ENCODE data around the gene COL23A1.

COL23A1 gene

GRCh38 chr5:178421128-178421527 lies 169.1 kb downstream of the COL23A1 start:
- no peak for DNase-seq (ENCODE audit: low read depth)

GRCh38 chr5:178420354-178420781 lies 169.8 kb downstream of the COL23A1 start:
- no peak for DNase-seq (ENCODE audit: low read depth)

DNA sequence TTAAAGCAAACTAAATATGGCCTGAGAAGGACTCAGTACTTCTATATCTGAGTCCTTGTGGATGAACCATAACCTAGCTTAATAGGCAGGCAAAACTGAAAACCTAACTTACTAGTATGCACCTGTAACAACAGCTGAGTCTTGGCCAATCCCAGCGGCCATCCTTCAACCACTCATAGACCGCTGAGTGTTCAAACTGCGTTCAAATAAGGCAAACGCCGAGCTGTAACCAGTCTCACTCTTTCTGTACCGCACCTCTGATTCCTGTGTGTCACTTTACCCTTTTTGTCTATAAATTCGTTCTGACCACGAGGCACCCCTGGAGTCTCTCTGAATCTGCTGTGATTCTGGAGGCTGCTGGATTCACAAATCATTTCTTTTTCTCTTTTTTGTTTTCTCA lies 170.5 kb downstream of the COL23A1 start:
- DNase-seq (ENCODE audit: low read depth) = no peak

DNA sequence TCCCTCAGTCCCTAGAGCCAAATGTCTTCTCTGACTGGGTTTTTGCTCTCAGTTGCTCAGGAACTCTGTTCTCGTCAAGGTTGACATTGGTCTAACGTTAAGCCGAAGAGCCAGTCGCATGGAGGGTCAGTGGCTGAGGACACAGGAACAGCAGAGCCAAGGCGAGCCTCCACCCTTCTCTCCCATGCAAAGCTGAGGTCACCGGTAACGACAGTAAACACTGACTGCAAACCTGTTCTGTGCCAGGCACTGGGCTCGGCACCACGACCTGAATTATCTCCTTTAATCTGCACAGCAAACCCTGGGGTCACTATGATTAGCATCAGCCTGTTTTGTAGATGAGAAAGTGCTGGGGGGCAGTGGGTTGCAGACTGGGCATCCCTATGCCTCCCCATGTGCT lies 171.0 kb downstream of the COL23A1 start:
- DNase-seq (ENCODE audit: low read depth) = no peak

- no peak for DNase-seq (ENCODE audit: low read depth)
Measured at GRCh38 chr5:178418471-178419010, 171.7 kb downstream of the COL23A1 start.

DNA sequence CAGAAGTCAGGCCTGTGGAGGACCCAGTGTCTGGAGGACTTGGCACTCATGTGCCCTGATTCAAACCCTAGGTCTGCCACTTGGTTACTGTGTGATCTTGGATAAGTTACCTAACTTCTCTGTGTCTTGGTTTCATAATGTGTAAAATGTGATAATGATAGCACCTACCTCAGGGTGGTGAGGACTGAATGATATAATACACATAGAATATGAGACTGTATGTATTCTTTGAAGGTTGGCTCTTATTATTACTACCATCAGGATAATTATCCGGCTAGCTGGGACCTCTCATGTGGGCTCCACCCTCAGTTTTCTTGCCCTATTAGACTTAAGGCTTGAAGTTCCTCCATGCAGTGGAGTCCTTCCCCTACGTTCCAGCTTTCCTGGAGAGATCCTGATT lies 172.2 kb downstream of the COL23A1 start:
- DNase-seq (ENCODE audit: low read depth) = no peak

DNA sequence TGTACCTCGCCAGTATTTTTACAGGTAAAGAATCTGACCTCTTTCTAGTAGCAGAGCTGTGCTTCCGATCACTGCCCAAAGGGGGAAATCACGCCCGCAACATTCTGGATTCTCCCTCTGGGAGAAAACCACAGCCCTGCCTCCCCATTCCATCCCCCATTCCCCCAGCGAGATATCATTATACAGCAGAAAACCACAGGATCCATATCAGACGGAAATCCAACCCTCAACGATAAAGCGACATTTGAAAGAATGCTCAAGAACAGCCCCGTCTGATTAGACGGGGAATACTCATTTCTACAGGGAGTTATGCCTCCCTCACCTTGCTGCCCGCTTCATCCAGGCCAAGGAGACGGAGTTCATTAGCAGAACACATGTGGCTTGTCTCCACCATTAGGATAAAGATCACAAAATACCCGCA lies 172.8 kb downstream of the COL23A1 start:
- no peak for DNase-seq (ENCODE audit: low read depth)

DNA sequence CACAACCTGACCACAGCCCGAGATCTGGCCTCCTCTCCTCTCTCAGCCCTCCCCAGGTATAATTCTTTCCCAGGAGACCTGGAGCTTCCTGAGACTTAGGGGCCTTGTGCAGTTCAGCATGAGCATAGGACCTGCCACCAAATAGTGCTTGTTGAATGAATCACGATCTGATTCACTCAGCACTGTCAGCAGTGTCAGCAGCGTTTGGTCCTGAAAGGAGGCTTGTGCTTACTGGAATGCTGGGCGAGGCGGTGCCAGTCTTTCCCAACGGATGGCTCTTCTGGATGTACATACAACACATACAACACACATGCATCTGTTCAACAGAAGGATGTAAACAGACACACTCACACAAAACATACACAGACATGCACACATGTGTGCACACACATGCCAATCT lies 173.3 kb downstream of the COL23A1 start:
- DNase-seq (ENCODE audit: low read depth) = no peak

GRCh38 chr5:178416206-178416882 lies 173.8 kb downstream of the COL23A1 start:
- no peak for DNase-seq (ENCODE audit: low read depth)

GRCh38 chr5:178415353-178415752 lies 174.8 kb downstream of the COL23A1 start:
- DNase-seq (ENCODE audit: low read depth) = no peak

DNA sequence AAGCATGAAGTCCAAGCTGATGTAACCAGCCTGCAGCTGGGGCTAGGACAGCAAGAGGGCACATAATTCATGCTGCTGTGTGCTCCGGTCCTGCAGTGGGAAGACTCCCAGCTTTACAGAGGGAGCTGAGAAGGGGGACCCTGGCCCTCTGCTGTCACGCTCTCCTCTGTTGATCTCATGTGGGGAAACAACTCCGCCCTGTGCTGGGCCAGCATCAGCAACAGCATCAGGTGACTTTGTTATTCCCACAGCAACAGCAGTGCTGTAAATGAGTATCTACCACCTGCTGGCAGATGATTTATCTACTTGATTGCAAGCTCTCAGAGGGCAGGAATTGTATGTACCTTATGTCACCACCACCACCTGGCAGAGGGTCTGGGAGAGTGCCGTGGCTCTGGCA lies 176.2 kb downstream of the COL23A1 start:
- no peak for DNase-seq (ENCODE audit: low read depth)

GRCh38 chr5:178411083-178411482 lies 179.1 kb downstream of the COL23A1 start:
- no peak for DNase-seq (ENCODE audit: low read depth)

GRCh38 chr5:178407646-178408045 lies 182.5 kb downstream of the COL23A1 start:
- no peak for DNase-seq (ENCODE audit: low read depth)

DNA sequence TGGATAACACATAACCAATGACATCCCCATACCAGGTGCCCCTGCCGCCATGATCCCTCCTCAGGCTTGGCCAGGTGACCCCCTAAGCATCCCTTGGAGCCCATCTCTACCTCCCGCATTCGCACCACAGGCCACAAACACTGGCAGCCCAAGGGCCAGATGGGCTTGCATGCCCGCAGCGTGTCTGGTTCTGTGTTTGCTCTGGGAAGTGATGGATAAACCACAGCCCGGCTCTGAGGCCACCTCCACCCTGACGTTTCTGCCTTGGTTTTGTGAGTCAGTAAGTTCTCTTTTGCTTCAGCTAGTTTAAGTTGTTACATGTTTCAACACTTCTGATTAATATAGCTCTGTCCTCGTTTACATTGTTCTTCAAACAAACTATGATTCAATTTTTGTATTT lies 185.2 kb downstream of the COL23A1 start:
- DNase-seq (ENCODE audit: low read depth) = no peak

DNA sequence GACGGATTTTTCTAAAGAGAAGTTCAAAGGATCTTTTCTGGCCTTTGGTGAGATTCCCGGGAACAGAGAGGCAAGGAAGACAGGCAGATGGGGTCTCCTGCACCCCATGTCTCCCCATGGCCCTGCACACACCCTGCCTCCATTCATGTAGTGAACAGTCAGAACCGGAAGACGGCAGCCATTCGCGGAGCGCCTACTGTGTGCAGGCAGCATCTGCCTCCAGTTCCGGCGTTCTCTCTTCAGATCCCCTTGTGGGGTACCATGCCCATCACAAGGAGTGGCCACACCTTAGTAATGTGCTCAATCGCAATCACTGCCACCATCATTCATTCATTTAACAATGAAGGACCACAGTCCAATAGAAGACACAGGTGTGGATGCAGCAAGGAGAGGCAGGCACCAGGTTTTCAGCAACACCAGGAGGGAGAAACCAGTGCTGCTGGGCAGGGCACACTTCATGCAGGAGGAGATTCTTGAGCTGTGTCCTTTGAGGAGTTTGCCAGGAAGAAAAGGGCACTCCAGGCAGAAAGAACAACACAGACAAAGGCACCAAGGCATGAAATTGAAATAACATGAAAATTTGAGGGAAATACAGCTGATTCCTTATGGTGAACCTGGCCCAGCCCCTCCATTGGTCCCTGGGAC lies 186.1 kb downstream of the COL23A1 start:
- DNase-seq (ENCODE audit: low read depth) = no peak

GRCh38 chr5:178403351-178403750 lies 186.8 kb downstream of the COL23A1 start:
- DNase-seq (ENCODE audit: low read depth) = no peak

GRCh38 chr5:178399701-178400095 lies 190.5 kb downstream of the COL23A1 start:
- no peak for DNase-seq (ENCODE audit: low read depth)

GRCh38 chr5:178398901-178399700 lies 191.1 kb downstream of the COL23A1 start:
- DNase-seq (ENCODE audit: low read depth) = no peak

DNA sequence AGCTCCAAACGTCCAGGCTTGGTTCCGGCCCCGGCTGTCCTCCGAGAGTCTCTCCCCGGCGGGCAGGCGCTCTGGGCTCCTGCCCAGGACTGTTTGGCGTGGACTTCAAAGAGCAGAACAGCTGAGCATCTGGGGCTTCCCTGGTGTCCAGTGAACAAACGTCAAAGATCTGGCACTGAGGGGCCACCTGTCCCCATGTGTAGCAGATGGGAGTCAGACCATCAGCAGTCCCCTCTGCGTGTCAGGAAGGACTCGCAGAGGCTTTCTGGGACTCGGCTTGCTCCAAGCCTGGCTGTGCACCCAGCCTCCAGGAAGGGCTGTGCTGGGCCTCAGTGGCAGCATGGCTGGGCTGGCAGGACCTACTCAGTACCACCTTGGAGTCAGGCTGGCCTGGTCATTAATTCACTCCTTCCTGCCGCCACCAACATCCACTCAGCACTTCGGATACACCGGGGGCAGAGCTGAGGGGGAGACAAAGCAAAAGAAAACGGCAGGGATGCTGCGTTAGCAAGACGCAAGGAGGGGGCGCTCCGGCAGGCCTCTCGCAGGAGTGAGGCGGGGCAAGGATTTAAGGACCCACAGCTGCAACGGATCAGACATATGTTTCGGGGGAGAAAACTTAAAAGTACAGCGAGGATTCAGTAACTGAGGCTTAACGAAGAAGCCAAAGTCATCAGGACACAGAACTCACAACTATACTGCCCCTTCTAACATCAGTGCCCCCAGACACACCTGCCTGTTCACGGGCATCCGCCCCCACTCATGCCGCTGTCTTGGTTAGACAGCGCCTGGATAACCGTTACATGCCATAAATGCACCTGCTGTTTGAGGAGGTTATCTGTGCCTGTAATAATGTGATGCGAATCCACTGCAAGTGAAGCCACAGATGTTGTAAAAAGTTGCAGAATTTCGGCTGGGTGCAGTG lies 193.1 kb downstream of the COL23A1 start:
- DNase-seq (ENCODE audit: low read depth) = no peak

DNA sequence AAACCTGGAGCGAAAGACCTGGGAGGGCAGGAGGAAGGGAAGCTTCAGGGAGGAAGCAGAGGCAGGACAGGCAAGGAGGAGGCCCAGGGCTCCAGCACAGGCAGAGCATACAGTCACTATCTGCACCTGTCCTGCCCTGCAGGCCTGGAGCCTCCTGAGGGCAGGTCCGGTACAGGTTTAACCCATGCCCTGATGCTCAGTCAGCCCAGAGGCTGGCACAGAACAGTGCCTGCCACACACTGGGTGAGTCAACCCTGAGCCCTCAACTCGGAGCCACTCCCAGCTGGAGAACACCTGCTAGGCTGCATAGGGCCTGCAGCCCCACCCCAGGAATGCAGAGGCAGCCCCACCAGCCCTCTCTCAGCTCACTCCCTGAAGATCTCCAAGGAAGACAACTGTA lies 196.1 kb downstream of the COL23A1 start:
- DNase-seq (ENCODE audit: low read depth) = no peak

DNA sequence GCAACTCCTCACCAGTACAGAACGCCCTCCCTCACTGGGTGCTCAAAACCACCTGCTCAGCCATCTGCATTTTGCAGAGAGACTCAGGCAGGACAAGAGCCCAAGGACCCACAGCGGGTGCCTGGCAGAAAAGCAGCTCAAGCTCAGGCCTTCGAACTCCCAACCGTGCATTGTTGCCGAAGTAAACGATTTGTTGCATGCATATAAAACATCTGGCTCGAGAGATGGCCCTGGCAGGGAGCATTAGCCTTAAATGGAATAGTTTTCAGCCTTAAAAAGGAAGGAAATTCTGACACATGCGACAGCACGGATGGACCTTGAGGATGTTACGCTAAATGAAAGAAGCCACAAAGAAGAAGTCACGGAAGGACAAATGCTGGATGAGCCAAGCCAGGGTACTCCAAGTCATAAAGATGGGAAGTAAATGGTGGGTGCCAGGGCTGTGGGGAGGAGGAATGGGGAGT lies 197.2 kb downstream of the COL23A1 start:
- DNase-seq (ENCODE audit: low read depth) = no peak

GRCh38 chr5:178392386-178392785 lies 197.8 kb downstream of the COL23A1 start:
- no peak for DNase-seq (ENCODE audit: low read depth)
